ENCODE data around the gene GPC1. TPM values are rescaled to one million over a fixed set of nuclear protein-coding genes. Genes with fewer than 3 reads are reported as not detected.

The GPC1 gene
- total and polyA plus RNA-seq, 12 donors, result 104 to 287 (median 181) TPM

DNA sequence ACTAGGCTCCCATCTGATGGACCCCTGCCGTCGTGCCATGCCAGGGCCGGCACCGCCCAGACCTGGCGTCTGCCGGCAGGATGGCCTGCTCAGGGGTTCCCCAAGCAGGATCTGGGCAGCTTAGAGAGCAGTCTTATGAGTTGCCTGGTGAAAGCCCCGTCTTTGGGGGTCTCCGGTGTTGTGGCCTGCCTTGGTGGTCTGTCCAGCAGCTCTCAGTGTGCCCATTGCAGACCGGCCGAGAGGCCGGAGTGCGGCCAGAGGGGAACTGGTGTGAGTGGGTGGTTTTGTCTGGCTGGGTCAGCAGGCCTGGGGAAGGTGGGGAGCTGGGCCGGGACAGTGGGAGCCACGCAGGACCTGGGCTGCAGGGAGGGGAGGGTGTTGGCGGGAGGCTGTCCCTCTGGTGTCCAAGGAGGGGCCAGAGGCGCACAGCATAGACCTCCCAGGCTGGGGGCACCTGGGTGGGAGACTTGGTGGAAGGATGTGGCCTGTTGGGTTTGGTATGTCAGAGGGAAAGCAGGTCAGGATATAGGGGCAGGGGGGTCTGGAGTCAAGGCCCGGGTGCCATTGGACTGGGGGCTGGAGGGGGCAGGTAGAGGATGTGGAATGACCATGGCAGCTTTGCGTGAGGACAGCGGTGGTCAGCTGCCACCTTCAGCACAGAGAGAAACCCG, 16.5 kb downstream of the GPC1 start:
- Histone ChIP-seq H3K4me1 (peaks cover 17 to 79% (median 55%) of the 10 kb centered on the region in 9 donors), H3K27me3 (peaks cover 0 to 60% (median 35%) of the 10 kb centered on the region in 7 donors), H3K4me3 (peak overlapping the region; percentile 14 to 61 (median 49)), H3K27ac (peak overlapping the region in 1 of 10 donors; percentile 25), H3K9me3 (no peaks in the 10 kb centered on the region), H3K36me3 (no peaks in the 10 kb centered on the region)
- DNase-seq, result peak in 1 of 2 donors; percentile 16
- 58 to 60% methylated on average over 19 to 20 of the region's 20 CpGs for WGBS, 2 donors
- ATAC-seq, result peak in 3 of 8 donors; percentile 1 to 7 (median 5)
- no peak for TF ChIP-seq CTCF (IDR thresholded peaks at IDR 0.05)
- intact Hi-C loops (cut with DNase I), result no loop called here

DNA sequence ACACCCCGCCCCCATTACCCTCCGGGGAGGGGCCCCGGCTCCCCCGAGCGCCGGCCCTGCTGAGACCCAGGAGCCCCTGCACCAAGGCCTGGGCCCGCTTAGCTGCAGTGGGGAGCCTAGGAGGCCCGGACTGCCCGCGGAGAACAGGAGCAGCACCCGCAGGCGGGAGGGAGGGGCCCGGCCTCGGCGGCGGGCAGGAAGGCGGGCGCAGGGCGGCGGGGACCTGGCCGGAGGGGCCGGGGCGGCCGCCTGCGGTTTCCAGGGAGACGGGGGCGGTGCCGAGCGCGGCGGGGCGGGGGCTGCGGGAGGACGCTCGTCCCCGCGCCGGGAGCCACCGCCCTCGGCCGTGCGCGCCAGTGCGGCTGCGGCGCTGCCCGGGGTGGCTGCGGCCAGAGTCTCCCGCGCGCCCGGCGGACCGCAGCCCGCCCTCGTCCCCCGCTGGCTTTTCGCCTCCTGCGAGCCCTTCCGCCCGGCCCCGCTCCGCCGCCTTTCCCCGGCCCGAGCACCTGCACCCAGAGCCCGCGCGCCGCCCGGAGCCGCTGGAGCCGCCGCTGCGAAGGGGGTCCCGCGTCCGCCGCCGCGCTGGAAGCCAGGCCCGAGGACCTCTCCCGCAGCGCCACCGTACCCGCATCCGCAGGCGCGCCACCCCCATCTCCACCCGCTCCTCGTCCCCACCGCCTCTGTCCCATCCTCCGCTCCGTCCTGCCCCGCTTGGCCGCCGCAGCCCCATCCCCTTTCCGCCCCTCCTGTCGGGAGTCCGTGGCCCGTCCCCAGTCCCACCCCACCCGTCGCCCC, 17.2 kb downstream of the GPC1 start:
- intact Hi-C loops (cut with DNase I), result no loop called here
- H3K9me3 ChIP-seq, result no peaks in the 10 kb centered on the region
- peak; percentile 31 to 81 (median 56) for ATAC-seq
- TF ChIP-seq CTCF (IDR thresholded peaks at IDR 0.05), result no peak
- peak in 1 of 2 donors; percentile 81 for DNase-seq
- peaks cover 14 to 79% (median 50%) of the 10 kb centered on the region in 9 donors for H3K4me1 ChIP-seq
- H3K27ac ChIP-seq, result peak overlapping the region in 1 of 10 donors; percentile 25
- no peaks in the 10 kb centered on the region for H3K36me3 ChIP-seq
- 1 to 2% methylated on average over 60 to 97 of the region's 103 CpGs for WGBS, 2 donors
- H3K4me3 ChIP-seq, result peak overlapping the region; percentile 14 to 61 (median 51)
- H3K27me3 ChIP-seq, result peaks cover 0 to 61% (median 35%) of the 10 kb centered on the region in 7 donors

- Histone ChIP-seq H3K36me3 (no peaks in the 10 kb centered on the region), H3K4me1 (peaks cover 14 to 79% (median 47%) of the 10 kb centered on the region in 9 donors), H3K27ac (no peak overlapping the region), H3K9me3 (no peaks in the 10 kb centered on the region), H3K27me3 (peaks cover 0 to 58% (median 35%) of the 10 kb centered on the region in 7 donors), H3K4me3 (peak overlapping the region in 3 of 10 donors; percentile 14 to 24 (median 20))
- WGBS, 2 donors, result 20 to 26% methylated on average over 50 to 74 of the region's 81 CpGs
- intact Hi-C loops (cut with DNase I), result no loop called here
- ATAC-seq (no peak), DNase-seq (peak in 1 of 2 donors; percentile 19)
- no peak for TF ChIP-seq CTCF (IDR thresholded peaks at IDR 0.05)
Observed at GRCh38 chr2:240453461-240454105, 18.1 kb downstream of the GPC1 start.

Data from heart right ventricle (tissue), 16 donors.